WI38 (cell line): ENCODE data around the gene FBLN7.

Experiments
- H3K4me3 ChIP-seq: 2 replicates; pipeline ENCODE4 v1.5.1; 2011; ENCODE audit warnings: low read depth, mild to moderate bottlenecking, control low read depth, low read length
- TF ChIP-seq, protein P1 (sequence below): IDR thresholded peaks from 2 replicates; pipeline ENCODE4 v1.5.1; 2012; ENCODE audit warnings: low read depth, mild to moderate bottlenecking, control low read depth, low read length

FBLN7 gene

GRCh38 chr2:112161431-112162145 is 23.4 kb downstream of the FBLN7 start:
- TF ChIP-seq, protein P1, sequence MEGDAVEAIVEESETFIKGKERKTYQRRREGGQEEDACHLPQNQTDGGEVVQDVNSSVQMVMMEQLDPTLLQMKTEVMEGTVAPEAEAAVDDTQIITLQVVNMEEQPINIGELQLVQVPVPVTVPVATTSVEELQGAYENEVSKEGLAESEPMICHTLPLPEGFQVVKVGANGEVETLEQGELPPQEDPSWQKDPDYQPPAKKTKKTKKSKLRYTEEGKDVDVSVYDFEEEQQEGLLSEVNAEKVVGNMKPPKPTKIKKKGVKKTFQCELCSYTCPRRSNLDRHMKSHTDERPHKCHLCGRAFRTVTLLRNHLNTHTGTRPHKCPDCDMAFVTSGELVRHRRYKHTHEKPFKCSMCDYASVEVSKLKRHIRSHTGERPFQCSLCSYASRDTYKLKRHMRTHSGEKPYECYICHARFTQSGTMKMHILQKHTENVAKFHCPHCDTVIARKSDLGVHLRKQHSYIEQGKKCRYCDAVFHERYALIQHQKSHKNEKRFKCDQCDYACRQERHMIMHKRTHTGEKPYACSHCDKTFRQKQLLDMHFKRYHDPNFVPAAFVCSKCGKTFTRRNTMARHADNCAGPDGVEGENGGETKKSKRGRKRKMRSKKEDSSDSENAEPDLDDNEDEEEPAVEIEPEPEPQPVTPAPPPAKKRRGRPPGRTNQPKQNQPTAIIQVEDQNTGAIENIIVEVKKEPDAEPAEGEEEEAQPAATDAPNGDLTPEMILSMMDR: no peak
- H3K4me3 ChIP-seq: no peak overlapping the region

GRCh38 chr2:112162341-112162740 is 24.2 kb downstream of the FBLN7 start:
- TF ChIP-seq, protein P1: no peak

GRCh38 chr2:112162956-112163355 is 24.8 kb downstream of the FBLN7 start:
- no peak overlapping the region for H3K4me3 ChIP-seq
- TF ChIP-seq, protein P1: no peak

More at GRCh38 chr2:112162341-112162740, 24.2 kb downstream of the FBLN7 start:
- H3K4me3 ChIP-seq: no peak overlapping the region

DNA sequence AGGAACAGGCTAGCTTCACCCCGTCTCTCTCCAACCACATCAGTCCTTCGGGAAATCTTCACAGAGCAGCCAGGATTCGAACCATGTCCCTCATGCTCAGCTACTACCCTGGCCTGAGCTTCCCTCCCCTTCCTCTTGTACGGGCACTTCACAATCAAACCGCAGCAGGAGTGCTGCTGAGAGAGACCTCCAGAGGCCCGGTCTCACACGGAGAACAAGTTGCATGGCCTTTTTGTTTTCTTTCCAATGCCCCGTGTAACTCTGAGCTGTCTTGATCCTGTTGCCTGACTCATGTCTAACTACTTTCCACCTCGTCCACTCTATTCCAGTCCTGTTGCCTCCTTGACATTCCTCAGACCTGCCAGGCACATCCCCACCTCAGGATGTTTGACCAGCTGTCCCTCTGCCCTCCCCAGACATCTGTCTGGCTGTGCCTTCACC is 25.4 kb downstream of the FBLN7 start:
- TF ChIP-seq, protein P1: no peak
- no peak overlapping the region for H3K4me3 ChIP-seq

DNA sequence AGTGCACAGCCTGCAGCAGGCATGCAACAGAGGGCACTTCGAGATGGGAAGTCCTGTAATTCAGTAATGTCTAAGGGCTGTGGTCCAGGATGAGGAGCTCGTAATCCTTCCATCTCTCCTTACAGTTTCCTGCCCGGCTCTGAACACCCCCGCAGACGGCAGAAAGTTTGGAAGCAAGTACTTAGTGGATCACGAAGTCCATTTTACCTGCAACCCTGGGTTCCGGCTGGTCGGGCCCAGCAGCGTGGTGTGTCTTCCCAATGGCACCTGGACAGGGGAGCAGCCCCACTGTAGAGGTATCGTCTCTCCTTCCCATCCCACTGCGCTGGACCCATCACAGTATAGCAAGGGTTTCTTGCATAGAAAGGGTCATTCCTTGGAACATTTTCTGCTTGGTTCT is 26.7 kb downstream of the FBLN7 start:
- TF ChIP-seq, protein P1: no peak
- H3K4me3 ChIP-seq: no peak overlapping the region

GRCh38 chr2:112165296-112165695 is 27.1 kb downstream of the FBLN7 start:
- H3K4me3 ChIP-seq: no peak overlapping the region
- TF ChIP-seq, protein P1: no peak

DNA sequence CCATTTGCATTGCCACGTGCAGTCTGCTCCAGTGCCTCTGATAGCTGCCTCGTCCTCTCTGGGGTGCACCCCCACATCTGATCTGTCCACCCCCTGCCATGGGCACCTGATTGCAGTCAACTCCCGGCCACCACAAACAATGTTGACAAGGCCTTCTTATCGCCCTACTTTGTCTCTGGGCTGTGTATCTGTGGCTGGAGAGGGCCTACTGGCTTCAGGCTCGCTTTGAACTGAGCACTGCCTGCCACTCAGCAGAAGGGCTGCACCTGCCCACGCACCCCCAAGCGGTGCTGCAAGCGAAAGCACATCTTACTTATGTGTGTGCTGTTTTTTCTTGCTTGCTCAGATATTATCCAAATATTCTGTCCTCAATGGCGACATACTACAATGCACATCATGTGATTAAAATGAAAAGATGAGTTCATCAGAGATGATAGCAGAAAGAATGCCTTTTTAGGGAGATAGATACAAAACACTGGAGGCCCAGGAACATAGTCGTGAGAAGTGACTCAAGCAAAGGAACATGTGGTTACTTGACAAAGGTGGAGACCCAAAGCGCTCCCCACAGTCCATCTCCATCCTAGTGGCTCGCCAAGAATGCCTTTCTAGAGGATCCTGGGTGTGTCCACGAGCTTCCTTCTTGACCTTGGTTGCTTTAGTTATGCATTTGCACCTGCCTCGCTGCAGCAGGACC is 28.8 kb downstream of the FBLN7 start:
- no peak overlapping the region for H3K4me3 ChIP-seq

More for the DNA sequence above, 28.8 kb downstream of the FBLN7 start:
- TF ChIP-seq, protein P1: no peak
